MM.1S (cell line): ENCODE results near the gene PHTF2.

Source experiments
- EZH2 ChIP-seq: fragments of 300-600 bp; sonication (generic); optimal IDR thresholded peaks from 2 replicates; pipeline ENCODE3; 2017; ENCODE audit warnings: low read depth, mild to moderate bottlenecking, antibody characterized with exemption, low read length, mixed read lengths
- TF ChIP-seq, protein P1 (sequence below): fragments of 300-600 bp; sonication (generic); IDR thresholded peaks from 2 replicates; pipeline ENCODE4 v1.5.1; 2016; ENCODE audit warnings: antibody characterized with exemption, low read length, mixed read lengths

DNA sequence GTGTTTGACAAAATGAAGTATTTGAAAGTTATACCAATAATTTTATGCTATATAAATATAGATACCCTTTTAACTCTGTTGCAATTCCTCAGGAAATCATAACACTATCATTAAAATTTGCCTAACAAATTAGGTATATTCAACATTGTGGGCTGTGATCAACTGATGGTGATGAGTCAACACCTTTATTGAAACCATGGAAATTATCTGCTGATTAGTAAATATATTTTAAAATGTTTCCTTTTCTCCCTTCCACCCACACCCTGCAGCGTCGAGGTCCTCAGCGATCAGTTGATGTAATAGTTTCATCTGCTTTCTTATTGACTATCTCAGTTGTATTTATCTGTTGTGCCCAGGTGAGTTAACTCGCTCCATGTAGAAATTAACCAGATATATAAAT lies 143.9 kb downstream of the PHTF2 start:
- TF ChIP-seq EZH2, result no peak
- TF ChIP-seq, protein P1, sequence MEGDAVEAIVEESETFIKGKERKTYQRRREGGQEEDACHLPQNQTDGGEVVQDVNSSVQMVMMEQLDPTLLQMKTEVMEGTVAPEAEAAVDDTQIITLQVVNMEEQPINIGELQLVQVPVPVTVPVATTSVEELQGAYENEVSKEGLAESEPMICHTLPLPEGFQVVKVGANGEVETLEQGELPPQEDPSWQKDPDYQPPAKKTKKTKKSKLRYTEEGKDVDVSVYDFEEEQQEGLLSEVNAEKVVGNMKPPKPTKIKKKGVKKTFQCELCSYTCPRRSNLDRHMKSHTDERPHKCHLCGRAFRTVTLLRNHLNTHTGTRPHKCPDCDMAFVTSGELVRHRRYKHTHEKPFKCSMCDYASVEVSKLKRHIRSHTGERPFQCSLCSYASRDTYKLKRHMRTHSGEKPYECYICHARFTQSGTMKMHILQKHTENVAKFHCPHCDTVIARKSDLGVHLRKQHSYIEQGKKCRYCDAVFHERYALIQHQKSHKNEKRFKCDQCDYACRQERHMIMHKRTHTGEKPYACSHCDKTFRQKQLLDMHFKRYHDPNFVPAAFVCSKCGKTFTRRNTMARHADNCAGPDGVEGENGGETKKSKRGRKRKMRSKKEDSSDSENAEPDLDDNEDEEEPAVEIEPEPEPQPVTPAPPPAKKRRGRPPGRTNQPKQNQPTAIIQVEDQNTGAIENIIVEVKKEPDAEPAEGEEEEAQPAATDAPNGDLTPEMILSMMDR, result no peak
